ENCODE results near the gene KITLG. TPM values are rescaled to one million over a fixed set of nuclear protein-coding genes. Genes with fewer than 3 reads are reported as not detected.
"Not testable (repeated sequence)": the region's sequence is repeated elsewhere in the genome, so short reads cannot be mapped to it uniquely, and the experiment has no call there.

The KITLG gene
- total and polyA plus RNA-seq, 9 donors: 10.8 to 22.0 (median 13.7) TPM

GRCh38 chr12:88519802-88520435, 60.4 kb downstream of the KITLG start:
- Histone ChIP-seq H3K27ac (ENCODE audit: low read length) (no peak overlapping the region), H3K4me3 (ENCODE audit: low read length) (no peak overlapping the region), H3K36me3 (ENCODE audit: control insufficient read depth, insufficient read depth, low read length) (no peaks in the 10 kb centered on the region), H3K4me1 (ENCODE audit: control insufficient read depth, insufficient read depth, low read length) (no peaks in the 10 kb centered on the region), H3K27me3 (ENCODE audit: control insufficient read depth, insufficient read depth, low read length) (no peaks in the 10 kb centered on the region), H3K9me3 (replicated peaks; ENCODE audit: control insufficient read depth, low read depth, low read length) (no peaks in the 10 kb centered on the region)
- WGBS (ENCODE audit: insufficient coverage): no CpG with 5 or more reads among the region's 3 CpGs
- DNase-seq: no peak

- Histone ChIP-seq H3K9me3 (replicated peaks; ENCODE audit: control insufficient read depth, low read depth, low read length) (no peaks in the 10 kb centered on the region), H3K4me1 (ENCODE audit: control insufficient read depth, insufficient read depth, low read length) (no peaks in the 10 kb centered on the region), H3K4me3 (ENCODE audit: low read length) (no peak overlapping the region), H3K27ac (ENCODE audit: low read length) (no peak overlapping the region), H3K27me3 (ENCODE audit: control insufficient read depth, insufficient read depth, low read length) (no peaks in the 10 kb centered on the region), H3K36me3 (ENCODE audit: control insufficient read depth, insufficient read depth, low read length) (no peaks in the 10 kb centered on the region)
- no CpG with 5 or more reads among the region's 5 CpGs for WGBS (ENCODE audit: insufficient coverage)
- DNase-seq: no peak
Measured at GRCh38 chr12:88518863-88519403, 61.3 kb downstream of the KITLG start.

- Histone ChIP-seq H3K36me3 (ENCODE audit: control insufficient read depth, insufficient read depth, low read length) (no peaks in the 10 kb centered on the region), H3K27ac (ENCODE audit: low read length) (no peak overlapping the region), H3K4me3 (ENCODE audit: low read length) (no peak overlapping the region), H3K9me3 (replicated peaks; ENCODE audit: control insufficient read depth, low read depth, low read length) (no peaks in the 10 kb centered on the region), H3K4me1 (ENCODE audit: control insufficient read depth, insufficient read depth, low read length) (no peaks in the 10 kb centered on the region), H3K27me3 (ENCODE audit: control insufficient read depth, insufficient read depth, low read length) (no peaks in the 10 kb centered on the region)
- DNase-seq: no peak
Measured at GRCh38 chr12:88516811-88517210, 63.5 kb downstream of the KITLG start.

GRCh38 chr12:88510843-88511242, 69.4 kb downstream of the KITLG start:
- no peaks in the 10 kb centered on the region for H3K9me3 ChIP-seq (replicated peaks; ENCODE audit: control insufficient read depth, low read depth, low read length)
- WGBS (ENCODE audit: insufficient coverage): no CpG with 5 or more reads among the region's 3 CpGs
- H3K36me3 ChIP-seq (ENCODE audit: control insufficient read depth, insufficient read depth, low read length): no peaks in the 10 kb centered on the region
- DNase-seq: no peak
- no peak overlapping the region for H3K4me3 ChIP-seq (ENCODE audit: low read length)
- H3K27ac ChIP-seq (ENCODE audit: low read length): no peak overlapping the region
- H3K27me3 ChIP-seq (ENCODE audit: control insufficient read depth, insufficient read depth, low read length): no peaks in the 10 kb centered on the region
- no peaks in the 10 kb centered on the region for H3K4me1 ChIP-seq (ENCODE audit: control insufficient read depth, insufficient read depth, low read length)

- H3K36me3 ChIP-seq (ENCODE audit: control insufficient read depth, insufficient read depth, low read length): no peaks in the 10 kb centered on the region
- WGBS (ENCODE audit: insufficient coverage): no CpG with 5 or more reads among the region's 2 CpGs
Measured at GRCh38 chr12:88509851-88510250, 70.4 kb downstream of the KITLG start.

GRCh38 chr12:88509347-88509746, 70.9 kb downstream of the KITLG start:
- Histone ChIP-seq H3K4me1 (ENCODE audit: control insufficient read depth, insufficient read depth, low read length) (no peaks in the 10 kb centered on the region), H3K27me3 (ENCODE audit: control insufficient read depth, insufficient read depth, low read length) (no peaks in the 10 kb centered on the region), H3K9me3 (replicated peaks; ENCODE audit: control insufficient read depth, low read depth, low read length) (no peaks in the 10 kb centered on the region), H3K4me3 (ENCODE audit: low read length) (no peak overlapping the region), H3K36me3 (ENCODE audit: control insufficient read depth, insufficient read depth, low read length) (no peaks in the 10 kb centered on the region), H3K27ac (ENCODE audit: low read length) (no peak overlapping the region)
- 100% methylated on average over 1 of the region's 5 CpGs for WGBS (ENCODE audit: insufficient coverage)
- DNase-seq: no peak

More at GRCh38 chr12:88509851-88510250, 70.4 kb downstream of the KITLG start:
- DNase-seq: no peak
- H3K27me3 ChIP-seq (ENCODE audit: control insufficient read depth, insufficient read depth, low read length): no peaks in the 10 kb centered on the region
- H3K27ac ChIP-seq (ENCODE audit: low read length): no peak overlapping the region
- no peaks in the 10 kb centered on the region for H3K9me3 ChIP-seq (replicated peaks; ENCODE audit: control insufficient read depth, low read depth, low read length)
- H3K4me1 ChIP-seq (ENCODE audit: control insufficient read depth, insufficient read depth, low read length): no peaks in the 10 kb centered on the region
- no peak overlapping the region for H3K4me3 ChIP-seq (ENCODE audit: low read length)

- H3K27me3 ChIP-seq (ENCODE audit: control insufficient read depth, insufficient read depth, low read length); H3K27ac ChIP-seq (ENCODE audit: low read length); H3K36me3 ChIP-seq (ENCODE audit: control insufficient read depth, insufficient read depth, low read length); DNase-seq; H3K4me1 ChIP-seq (ENCODE audit: control insufficient read depth, insufficient read depth, low read length); H3K4me3 ChIP-seq (ENCODE audit: low read length); H3K9me3 ChIP-seq (replicated peaks; ENCODE audit: control insufficient read depth, low read depth, low read length): not testable (repeated sequence)
- 93% methylated on average over 10 of the region's 12 CpGs for WGBS (ENCODE audit: insufficient coverage)
Measured at GRCh38 chr12:88507851-88508250, 72.4 kb downstream of the KITLG start.

GRCh38 chr12:88507270-88507669, 73.0 kb downstream of the KITLG start:
- WGBS (ENCODE audit: insufficient coverage): no CpG with 5 or more reads among the region's 1 CpG
- H3K9me3 ChIP-seq (replicated peaks; ENCODE audit: control insufficient read depth, low read depth, low read length): no peaks in the 10 kb centered on the region
- no peaks in the 10 kb centered on the region for H3K27me3 ChIP-seq (ENCODE audit: control insufficient read depth, insufficient read depth, low read length)
- H3K4me1 ChIP-seq (ENCODE audit: control insufficient read depth, insufficient read depth, low read length): no peaks in the 10 kb centered on the region
- no peak for DNase-seq
- H3K4me3 ChIP-seq (ENCODE audit: low read length): no peak overlapping the region
- H3K36me3 ChIP-seq (ENCODE audit: control insufficient read depth, insufficient read depth, low read length): no peaks in the 10 kb centered on the region
- H3K27ac ChIP-seq (ENCODE audit: low read length): no peak overlapping the region

GRCh38 chr12:88505696-88506095, 74.6 kb downstream of the KITLG start:
- WGBS (ENCODE audit: insufficient coverage): 60% methylated on average over 1 of the region's 2 CpGs
- H3K36me3 ChIP-seq (ENCODE audit: control insufficient read depth, insufficient read depth, low read length): no peaks in the 10 kb centered on the region
- no peak for DNase-seq
- H3K27me3 ChIP-seq (ENCODE audit: control insufficient read depth, insufficient read depth, low read length): no peaks in the 10 kb centered on the region
- no peak overlapping the region for H3K27ac ChIP-seq (ENCODE audit: low read length)
- no peaks in the 10 kb centered on the region for H3K4me1 ChIP-seq (ENCODE audit: control insufficient read depth, insufficient read depth, low read length)
- H3K4me3 ChIP-seq (ENCODE audit: low read length): no peak overlapping the region
- H3K9me3 ChIP-seq (replicated peaks; ENCODE audit: control insufficient read depth, low read depth, low read length): no peaks in the 10 kb centered on the region

GRCh38 chr12:88503281-88503703, 77.0 kb downstream of the KITLG start:
- Histone ChIP-seq H3K4me3 (ENCODE audit: low read length) (no peak overlapping the region), H3K4me1 (ENCODE audit: control insufficient read depth, insufficient read depth, low read length) (no peaks in the 10 kb centered on the region), H3K27ac (ENCODE audit: low read length) (no peak overlapping the region), H3K9me3 (replicated peaks; ENCODE audit: control insufficient read depth, low read depth, low read length) (no peaks in the 10 kb centered on the region), H3K27me3 (ENCODE audit: control insufficient read depth, insufficient read depth, low read length) (no peaks in the 10 kb centered on the region), H3K36me3 (ENCODE audit: control insufficient read depth, insufficient read depth, low read length) (no peaks in the 10 kb centered on the region)
- DNase-seq: no peak
- 50% methylated on average over 1 of the region's 3 CpGs for WGBS (ENCODE audit: insufficient coverage)

Data from muscle of leg (tissue), 11 donors.